ENCODE data around the gene PHF21A. TPM values are rescaled to one million over a fixed set of nuclear protein-coding genes. Genes with fewer than 3 reads are reported as not detected.
"Not testable (repeated sequence)": the region's sequence is repeated elsewhere in the genome, so short reads cannot be mapped to it uniquely, and the experiment has no call there.

PHF21A gene
- total RNA-seq, 3 donors from 2014 or later, result 13.4 to 20.3 (median 17.6) TPM

DNA sequence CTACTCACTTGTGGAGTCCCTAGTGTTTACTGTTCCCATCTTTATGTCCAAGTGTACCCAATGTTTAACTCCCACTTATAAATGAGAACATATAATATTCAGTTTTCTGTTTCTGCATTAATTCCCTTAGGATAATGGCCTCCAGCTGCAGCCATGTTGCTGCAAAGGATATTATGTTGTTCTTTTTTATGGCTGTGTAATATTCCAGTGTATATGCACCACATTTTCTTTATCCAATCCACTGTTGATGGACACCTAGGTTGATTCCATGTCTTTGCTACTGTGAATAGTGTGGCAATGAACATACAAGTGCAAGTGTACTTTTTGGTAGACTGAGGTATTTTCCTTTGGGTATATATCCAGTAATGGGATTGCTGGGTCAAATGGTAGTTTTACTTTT is 107.1 kb downstream of the PHF21A start:
- H3K9me3 Mint-ChIP-seq; H3K4me3 Mint-ChIP-seq; H3K4me1 Mint-ChIP-seq (ENCODE audit: low read depth); H3K36me3 Mint-ChIP-seq (ENCODE audit: insufficient read depth); H3K27me3 Mint-ChIP-seq (ENCODE audit: low read depth); ATAC-seq; DNase-seq: not testable (repeated sequence)

DNA sequence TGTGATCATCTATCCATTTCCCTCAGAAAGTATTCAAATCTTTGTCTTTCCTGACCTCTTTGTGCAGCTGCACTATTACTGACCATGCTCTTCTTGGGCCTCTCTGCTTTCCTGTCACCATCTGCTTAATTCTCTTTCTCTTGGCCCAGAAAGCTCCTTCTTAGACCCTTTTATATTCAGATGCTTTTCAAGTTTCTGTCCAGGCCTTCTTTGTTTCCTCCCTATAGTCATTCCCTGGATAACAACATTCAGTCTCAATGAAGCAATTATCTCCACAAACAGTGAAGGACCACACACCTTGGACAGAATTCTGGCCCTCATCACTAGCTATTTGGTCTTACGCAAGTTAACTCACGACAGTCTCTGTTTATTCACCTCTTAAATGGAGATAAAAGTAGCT is 109.1 kb downstream of the PHF21A start:
- Mint-ChIP-seq H3K9me3 (peaks cover 2% of the 10 kb centered on the region), H3K27me3 (ENCODE audit: low read depth) (no peaks in the 10 kb centered on the region), H3K36me3 (ENCODE audit: insufficient read depth) (peaks cover 7% of the 10 kb centered on the region), H3K4me3 (no peak overlapping the region), H3K4me1 (ENCODE audit: low read depth) (peaks cover 5% of the 10 kb centered on the region)
- no peak for ATAC-seq
- no peak for DNase-seq

DNA sequence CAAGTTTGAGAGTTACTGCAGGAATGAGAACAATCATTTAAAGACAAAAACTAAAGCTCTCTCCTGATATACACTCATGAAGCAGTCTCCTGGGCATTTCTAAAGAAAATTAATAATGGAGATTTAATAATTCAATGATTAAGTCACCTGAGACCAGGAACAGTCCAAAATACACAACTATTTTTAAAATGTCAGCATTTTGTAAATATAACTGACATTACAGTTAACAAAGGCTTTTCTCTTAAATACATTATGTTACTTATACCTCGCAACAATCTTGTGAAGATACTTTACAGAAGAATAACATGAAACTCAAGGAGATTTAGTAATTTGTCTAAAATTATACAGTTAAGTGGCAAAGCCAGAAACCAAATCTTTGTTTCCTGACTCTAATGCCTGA is 111.2 kb downstream of the PHF21A start:
- peaks cover 2% of the 10 kb centered on the region for H3K9me3 Mint-ChIP-seq
- H3K4me1 Mint-ChIP-seq (ENCODE audit: low read depth), result peaks cover 5% of the 10 kb centered on the region
- H3K4me3 Mint-ChIP-seq, result no peak overlapping the region
- no peaks in the 10 kb centered on the region for H3K27me3 Mint-ChIP-seq (ENCODE audit: low read depth)
- no peak for ATAC-seq
- DNase-seq, result no peak
- H3K36me3 Mint-ChIP-seq (ENCODE audit: insufficient read depth), result peaks cover 2% of the 10 kb centered on the region

DNA sequence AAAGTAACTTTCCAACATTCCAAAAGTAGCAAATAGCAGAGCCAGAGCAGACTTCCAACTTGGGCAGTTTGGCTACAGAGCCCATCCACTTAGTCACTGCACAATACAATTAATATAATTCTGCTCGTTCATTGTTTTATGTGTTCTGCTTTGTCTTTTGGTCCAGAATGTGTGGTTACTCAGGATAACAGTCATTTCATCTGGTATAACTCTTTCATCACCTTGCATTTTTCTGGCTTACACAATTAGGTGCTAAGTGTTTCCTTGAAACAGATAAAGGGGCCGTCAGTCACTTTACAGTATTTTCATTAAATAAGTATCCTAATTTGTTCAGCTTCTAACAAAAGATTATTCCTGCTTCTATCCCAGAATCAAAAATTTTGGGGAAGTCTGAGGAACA is 111.6 kb downstream of the PHF21A start:
- peaks cover 5% of the 10 kb centered on the region for H3K4me1 Mint-ChIP-seq (ENCODE audit: low read depth)
- DNase-seq, result no peak
- no peak overlapping the region for H3K4me3 Mint-ChIP-seq
- no peak for ATAC-seq
- H3K36me3 Mint-ChIP-seq (ENCODE audit: insufficient read depth), result no peaks in the 10 kb centered on the region
- no peaks in the 10 kb centered on the region for H3K27me3 Mint-ChIP-seq (ENCODE audit: low read depth)
- H3K9me3 Mint-ChIP-seq, result no peaks in the 10 kb centered on the region

- Mint-ChIP-seq H3K27me3 (ENCODE audit: low read depth) (no peaks in the 10 kb centered on the region), H3K9me3 (no peaks in the 10 kb centered on the region), H3K36me3 (ENCODE audit: insufficient read depth) (no peaks in the 10 kb centered on the region), H3K4me1 (ENCODE audit: low read depth) (no peaks in the 10 kb centered on the region), H3K4me3 (no peak overlapping the region)
- DNase-seq (no peak), ATAC-seq (peak; percentile 43 to 81)
These were observed 114.7 kb downstream of the PHF21A start for GRCh38 chr11:46006418-46007070.

- no peaks in the 10 kb centered on the region for H3K9me3 Mint-ChIP-seq
- H3K27me3 Mint-ChIP-seq (ENCODE audit: low read depth), result no peaks in the 10 kb centered on the region
- ATAC-seq (no peak), DNase-seq (no peak)
- H3K4me1 Mint-ChIP-seq (ENCODE audit: low read depth), result no peaks in the 10 kb centered on the region
- H3K4me3 Mint-ChIP-seq, result no peak overlapping the region
- no peaks in the 10 kb centered on the region for H3K36me3 Mint-ChIP-seq (ENCODE audit: insufficient read depth)
These were observed 117.7 kb downstream of the PHF21A start for GRCh38 chr11:46003572-46003971.

DNA sequence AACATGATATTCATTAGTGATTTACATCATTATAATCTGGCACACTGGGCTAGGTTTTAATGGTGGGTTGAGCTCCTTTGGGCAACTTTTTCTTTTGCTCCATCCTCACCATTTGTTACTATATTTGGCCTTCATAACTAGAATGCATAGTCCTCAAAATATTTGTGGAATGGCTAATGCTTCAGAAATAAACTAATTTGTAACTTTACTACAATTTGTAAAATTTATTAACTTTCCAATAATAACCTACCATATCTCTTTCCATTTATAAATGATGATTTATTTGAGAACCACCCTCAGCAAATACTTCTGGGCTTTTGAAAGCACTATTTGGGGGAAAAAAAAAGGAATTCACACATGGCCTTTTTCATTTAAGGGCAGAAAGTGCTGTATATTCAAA is 119.1 kb downstream of the PHF21A start:
- Mint-ChIP-seq H3K4me3 (no peak overlapping the region), H3K27me3 (ENCODE audit: low read depth) (no peaks in the 10 kb centered on the region), H3K36me3 (ENCODE audit: insufficient read depth) (no peaks in the 10 kb centered on the region), H3K9me3 (no peaks in the 10 kb centered on the region), H3K4me1 (ENCODE audit: low read depth) (peaks cover 2% of the 10 kb centered on the region)
- DNase-seq (no peak), ATAC-seq (no peak)

DNA sequence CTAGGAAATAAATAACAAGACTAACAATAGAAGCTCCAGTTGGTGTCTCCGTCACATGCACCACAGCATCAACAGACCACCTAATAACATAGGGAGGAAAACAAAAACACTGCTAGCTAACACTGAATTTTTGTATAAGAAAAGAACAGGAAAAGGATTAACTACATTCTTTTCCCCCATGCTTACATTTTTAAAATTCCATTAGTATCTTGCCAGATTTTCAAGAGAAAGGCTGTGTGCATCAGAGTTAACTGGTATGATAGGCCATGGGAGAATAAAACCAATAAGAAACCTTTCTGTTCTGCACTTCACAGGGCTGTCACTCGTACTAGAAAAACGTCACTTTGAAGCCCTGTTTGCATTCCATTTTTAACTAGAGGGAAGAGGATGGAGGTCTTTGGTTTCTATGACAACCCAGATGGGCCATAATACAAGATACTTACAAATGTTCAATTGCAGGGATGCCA is 119.8 kb downstream of the PHF21A start:
- no peaks in the 10 kb centered on the region for H3K36me3 Mint-ChIP-seq (ENCODE audit: insufficient read depth)
- no peak overlapping the region for H3K4me3 Mint-ChIP-seq
- H3K27me3 Mint-ChIP-seq (ENCODE audit: low read depth), result no peaks in the 10 kb centered on the region
- DNase-seq, result no peak
- peaks cover 2% of the 10 kb centered on the region for H3K4me1 Mint-ChIP-seq (ENCODE audit: low read depth)
- ATAC-seq, result no peak
- H3K9me3 Mint-ChIP-seq, result no peaks in the 10 kb centered on the region

GRCh38 chr11:45997599-45997998 is 123.7 kb downstream of the PHF21A start:
- no peak overlapping the region for H3K4me3 Mint-ChIP-seq
- no peaks in the 10 kb centered on the region for H3K9me3 Mint-ChIP-seq
- no peaks in the 10 kb centered on the region for H3K27me3 Mint-ChIP-seq (ENCODE audit: low read depth)
- H3K36me3 Mint-ChIP-seq (ENCODE audit: insufficient read depth), result no peaks in the 10 kb centered on the region
- ATAC-seq (no peak), DNase-seq (no peak)
- peaks cover 5% of the 10 kb centered on the region for H3K4me1 Mint-ChIP-seq (ENCODE audit: low read depth)

DNA sequence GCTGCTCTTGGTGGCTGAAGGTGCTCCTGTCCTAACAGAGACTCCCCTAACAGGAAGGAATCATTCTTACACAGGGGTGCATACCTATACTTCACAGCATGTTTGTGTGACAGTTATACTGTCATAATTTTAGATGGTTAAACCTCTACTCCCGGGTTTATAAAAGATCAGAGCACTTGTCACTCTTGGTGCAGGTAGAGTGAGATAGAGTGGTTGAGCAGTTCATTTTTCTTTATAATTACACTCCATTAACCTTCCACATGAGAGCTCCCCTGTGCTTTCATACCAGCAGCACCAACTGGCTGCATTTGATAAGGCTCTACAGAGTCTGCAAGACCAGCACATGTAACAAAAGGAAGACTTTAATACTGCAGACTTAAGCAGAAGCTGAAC is 125.9 kb downstream of the PHF21A start:
- H3K27me3 Mint-ChIP-seq (ENCODE audit: low read depth), result no peaks in the 10 kb centered on the region
- peaks cover 11% of the 10 kb centered on the region for H3K4me1 Mint-ChIP-seq (ENCODE audit: low read depth)

DNA sequence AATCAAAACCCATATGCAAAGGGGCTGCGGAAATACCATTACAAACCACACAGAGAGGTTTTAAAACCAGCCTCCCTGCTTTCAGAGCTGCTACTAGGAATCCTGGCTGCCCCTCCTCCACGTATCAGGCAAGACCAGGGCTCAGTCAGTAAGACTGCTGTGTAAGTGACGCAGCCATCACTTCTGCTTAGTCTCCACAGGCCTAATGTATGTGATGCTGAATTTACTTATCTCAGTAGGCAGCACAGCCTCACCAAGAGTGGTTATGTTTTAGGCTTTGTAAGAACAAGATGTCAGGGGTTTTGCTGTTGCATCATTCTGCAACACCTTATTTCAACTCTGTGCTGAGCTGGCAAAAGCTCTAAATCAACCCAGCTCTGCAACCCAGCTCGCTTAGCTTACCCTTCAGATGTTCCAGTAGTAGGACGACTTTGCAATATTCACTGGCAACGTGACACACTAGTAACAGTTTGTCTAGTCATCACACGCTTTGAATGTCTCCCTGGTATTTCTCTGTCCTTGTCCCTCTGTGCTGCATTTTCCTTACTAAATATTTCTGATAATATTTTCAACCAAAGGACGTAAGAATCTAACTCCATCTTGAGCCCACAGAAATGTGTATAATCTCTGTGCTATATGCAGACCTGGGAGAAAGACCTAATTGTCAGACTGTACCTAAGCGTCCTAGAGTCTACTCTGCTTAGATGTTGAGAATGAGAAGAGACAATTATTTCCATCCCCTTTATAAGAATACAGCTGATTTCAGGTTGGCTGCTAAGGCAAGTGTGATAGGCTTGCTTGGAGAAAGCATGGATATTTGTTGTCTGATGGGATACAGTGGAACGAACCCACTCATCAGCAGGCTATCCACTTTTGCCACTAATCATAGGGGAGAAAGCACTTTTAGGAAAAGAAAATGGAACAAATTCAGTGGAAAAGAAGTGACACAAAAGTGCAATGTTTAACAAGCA is 126.6 kb downstream of the PHF21A start:
- Mint-ChIP-seq H3K36me3 (ENCODE audit: insufficient read depth) (no peaks in the 10 kb centered on the region), H3K4me3 (no peak overlapping the region), H3K9me3 (no peaks in the 10 kb centered on the region), H3K4me1 (ENCODE audit: low read depth) (peaks cover 11% of the 10 kb centered on the region), H3K27me3 (ENCODE audit: low read depth) (no peaks in the 10 kb centered on the region)
- ATAC-seq (no peak), DNase-seq (no peak)

More for the DNA sequence above, 125.9 kb downstream of the PHF21A start:
- ATAC-seq (no peak), DNase-seq (no peak)
- Mint-ChIP-seq H3K4me3 (no peak overlapping the region), H3K36me3 (ENCODE audit: insufficient read depth) (no peaks in the 10 kb centered on the region), H3K9me3 (no peaks in the 10 kb centered on the region)

GRCh38 chr11:45993531-45994001 is 127.7 kb downstream of the PHF21A start:
- no peak overlapping the region for H3K4me3 Mint-ChIP-seq
- DNase-seq (no peak), ATAC-seq (no peak)
- H3K4me1 Mint-ChIP-seq (ENCODE audit: low read depth), result peaks cover 11% of the 10 kb centered on the region
- H3K27me3 Mint-ChIP-seq (ENCODE audit: low read depth), result no peaks in the 10 kb centered on the region
- no peaks in the 10 kb centered on the region for H3K9me3 Mint-ChIP-seq
- H3K36me3 Mint-ChIP-seq (ENCODE audit: insufficient read depth), result no peaks in the 10 kb centered on the region

- H3K9me3 Mint-ChIP-seq, result no peaks in the 10 kb centered on the region
- no peaks in the 10 kb centered on the region for H3K36me3 Mint-ChIP-seq (ENCODE audit: insufficient read depth)
- DNase-seq, result no peak
- no peak overlapping the region for H3K4me3 Mint-ChIP-seq
- H3K27me3 Mint-ChIP-seq (ENCODE audit: low read depth), result no peaks in the 10 kb centered on the region
- peaks cover 26% of the 10 kb centered on the region for H3K4me1 Mint-ChIP-seq (ENCODE audit: low read depth)
- no peak for ATAC-seq
These were observed 132.3 kb downstream of the PHF21A start for GRCh38 chr11:45988921-45989320.

DNA sequence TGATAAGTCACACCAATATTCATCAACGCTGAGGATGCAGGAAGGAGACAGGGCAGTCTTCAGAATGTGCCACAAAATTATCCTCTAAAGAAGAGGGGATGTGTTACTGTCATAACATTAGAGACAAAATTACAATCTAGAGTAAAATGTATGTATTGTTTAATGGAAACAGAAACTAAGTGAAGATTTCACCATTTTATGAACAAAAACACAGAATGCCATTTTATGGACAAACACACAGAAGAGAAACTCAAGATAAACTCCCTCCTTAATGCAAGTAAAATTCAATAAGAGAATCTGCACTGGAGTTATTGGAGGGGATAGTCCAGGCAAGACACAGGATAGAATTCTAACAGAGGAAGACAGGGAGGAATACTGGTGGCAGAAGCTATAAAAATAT is 136.0 kb downstream of the PHF21A start:
- no peaks in the 10 kb centered on the region for H3K9me3 Mint-ChIP-seq
- ATAC-seq (no peak), DNase-seq (no peak)
- H3K36me3 Mint-ChIP-seq (ENCODE audit: insufficient read depth), result peaks cover 3% of the 10 kb centered on the region
- no peaks in the 10 kb centered on the region for H3K27me3 Mint-ChIP-seq (ENCODE audit: low read depth)
- H3K4me3 Mint-ChIP-seq, result no peak overlapping the region
- H3K4me1 Mint-ChIP-seq (ENCODE audit: low read depth), result peaks cover 32% of the 10 kb centered on the region

- Mint-ChIP-seq H3K4me3 (no peak overlapping the region), H3K9me3 (no peaks in the 10 kb centered on the region), H3K27me3 (ENCODE audit: low read depth) (no peaks in the 10 kb centered on the region), H3K4me1 (ENCODE audit: low read depth) (peaks cover 32% of the 10 kb centered on the region), H3K36me3 (ENCODE audit: insufficient read depth) (peaks cover 6% of the 10 kb centered on the region)
- DNase-seq (no peak), ATAC-seq (no peak)
These were observed 137.1 kb downstream of the PHF21A start for GRCh38 chr11:45984192-45984591.
